GM18861 (cell line): ENCODE measurements around the gene NDUFB8.

Source experiments
- ATAC-seq: cut with Tn5 transposase; IDR thresholded peaks from one replicate; pipeline ENCODE4 v1.9.1; 2021; ENCODE audit not compliant: unreplicated experiment

NDUFB8 gene

GRCh38 chr10:100537475-100537874, 7.8 kb upstream of the NDUFB8 start:
- no peak for ATAC-seq

- ATAC-seq = peak; percentile 93
These were observed 6.2 kb upstream of the NDUFB8 start, which contains the start of gene HIF1AN for GRCh38 chr10:100535715-100536353. HIF1AN (plus strand) TSS chr10:100535943; CDS start chr10:100535959, 16 bp downstream.

- peak; percentile 1 for ATAC-seq
These were observed 5.7 kb upstream of the NDUFB8 start for GRCh38 chr10:100535338-100535714.

- no peak for ATAC-seq
These were observed 5.1 kb upstream of the NDUFB8 start for GRCh38 chr10:100534726-100535125.

GRCh38 chr10:100531761-100532160, 2.1 kb upstream of the NDUFB8 start:
- no peak for ATAC-seq

- ATAC-seq = no peak
These were observed 673 bp downstream of the NDUFB8 start for GRCh38 chr10:100528921-100529474.

GRCh38 chr10:100528123-100528886, 1.4 kb downstream of the NDUFB8 start:
- no peak for ATAC-seq

- ATAC-seq = no peak
These were observed 5.0 kb downstream of the NDUFB8 start for GRCh38 chr10:100524638-100525037.

- no peak for ATAC-seq
These were observed 5.5 kb downstream of the NDUFB8 start for GRCh38 chr10:100524206-100524605.

GRCh38 chr10:100522945-100523344, 6.7 kb downstream of the NDUFB8 start:
- no peak for ATAC-seq

GRCh38 chr10:100522107-100522801, 7.4 kb downstream of the NDUFB8 start:
- no peak for ATAC-seq

GRCh38 chr10:100520811-100521210, 8.9 kb downstream of the NDUFB8 start:
- ATAC-seq = no peak

- ATAC-seq = no peak
These were observed 10.2 kb downstream of the NDUFB8 start, which contains the start of gene SEC31B for GRCh38 chr10:100519311-100520051. SEC31B (minus strand) TSS chr10:100519861; CDS start chr10:100516952, 2,909 bp downstream.

GRCh38 chr10:100518761-100519241, 10.9 kb downstream of the NDUFB8 start:
- no peak for ATAC-seq

GRCh38 chr10:100516847-100517246, 12.8 kb downstream of the NDUFB8 start:
- no peak for ATAC-seq

- ATAC-seq = no peak
These were observed 14.1 kb downstream of the NDUFB8 start for GRCh38 chr10:100515612-100516011.

GRCh38 chr10:100510533-100511308, 18.9 kb downstream of the NDUFB8 start:
- peak; percentile 65 for ATAC-seq

GRCh38 chr10:100509241-100509840, 20.3 kb downstream of the NDUFB8 start:
- no peak for ATAC-seq

- no peak for ATAC-seq
These were observed 20.9 kb downstream of the NDUFB8 start for GRCh38 chr10:100508691-100509150.
